Kidney (tissue), 14 donors: ENCODE measurements around the gene HSP90AB1. TPM values are rescaled to one million over a fixed set of nuclear protein-coding genes. Genes with fewer than 3 reads are reported as not detected.

Experiments used
- DNase-seq, 5 donors: peaks; one replicate each; pipeline ENCODE4 v3.0.0-alpha.2; 2013 to 2020
- FAIRE-seq: peaks from 2 replicates; lab custom pipeline; 2012; peaks lifted over from hg19 to GRCh38; lab: Jason Lieb, UNC
- H3K27ac ChIP-seq, 2 donors: one replicate each; pipeline ENCODE4 v1.7.0; 2013; ENCODE audit warnings: low read depth in 2 of 2, low read length in 2 of 2, inconsistent platforms in 1 of 2
- H3K27me3 ChIP-seq: one replicate; pipeline ENCODE4 v1.7.1; 2013; ENCODE audit warnings: low read length, inconsistent platforms; ENCODE audit not compliant: control insufficient read depth, insufficient read depth
- H3K36me3 ChIP-seq, 3 donors: one replicate each; pipeline versions ENCODE4 v1.7.0 to v1.7.1; 2013; ENCODE audit warnings: low read length in 3 of 3, control low read depth in 1 of 3, inconsistent platforms in 1 of 3; ENCODE audit not compliant: insufficient read depth in 3 of 3, control insufficient read depth in 2 of 3
- H3K4me1 ChIP-seq, 3 donors: one replicate each; pipeline versions ENCODE4 v1.7.0 to v1.7.1; 2013; ENCODE audit warnings: low read length in 3 of 3, inconsistent platforms in 1 of 3, low read depth in 1 of 3; ENCODE audit not compliant: control insufficient read depth in 2 of 3, insufficient read depth in 2 of 3
- H3K4me3 ChIP-seq, 3 donors: one replicate each; pipeline versions ENCODE4 v1.7.0 to v1.8.1; 2013; ENCODE audit warnings: low read length in 3 of 3, control low read depth in 1 of 3, inconsistent platforms in 1 of 3
- H3K9ac ChIP-seq, 3 donors: one replicate each; pipeline versions ENCODE4 v1.7.0 to v1.7.1; 2013; ENCODE audit warnings: low read length in 3 of 3, control low read depth in 1 of 3, inconsistent platforms in 1 of 3
- H3K9me3 ChIP-seq, 3 donors: one replicate each; pipeline versions ENCODE4 v1.7.0 to v1.7.1; 2013; ENCODE audit warnings: low read length in 3 of 3, control low read depth in 1 of 3, inconsistent platforms in 1 of 3; ENCODE audit not compliant: control insufficient read depth in 2 of 3, insufficient read depth in 1 of 3
- CTCF ChIP-seq: IDR thresholded peaks from 3 replicates; pipeline ENCODE4 v1.5.1; 2012; ENCODE audit warnings: mild to moderate bottlenecking, moderate library complexity, borderline replicate concordance; ENCODE audit not compliant: insufficient read depth; ENCODE audit errors: extremely low read depth
- intact Hi-C: fragments of 100-400 bp; cut with DNase I; formaldehyde crosslinking; loops from one replicate; pipeline ENCODE4 v1.11.1; 2022
- polyA plus RNA-seq: library from polyadenylated mRNA; stranded (reverse); fragments of 350-450 nt; fragmentation: Illumina TruSeq; extraction: RNeasy Lipid Tissue Mini Kit (QIAGEN cat#74804); gene quantifications from one replicate; pipeline ENCODE4 v1.2.3, GENCODE V29; 2014; ENCODE audit warnings: low read depth, low replicate concordance; ENCODE audit not compliant: insufficient read depth
- total RNA-seq: library from RNA; stranded (reverse); fragmentation: NEBNext Ultra II Directional; extraction: Animal tissue kit (Norgen Biotek cat#: 25700); gene quantifications from one replicate; pipeline ENCODE4 v1.2.1, GENCODE V29; 2021
- donor health status: control.
- donor health status: control.
- donor health status: control.
- donor health status: control.
- donor health status: control.
- donor health status: DM: yes; HTN: yes; CAD: no.
- donor health status: Normal renal cell carcinoma (clear cell type).

Gene HSP90AB1
- total and polyA plus RNA-seq, 2 donors from 2014 or later = 499 to 551 TPM

- no peak overlapping the region for H3K4me3 ChIP-seq
- H3K4me1 ChIP-seq = peaks cover 0 to 28% (median 27%) of the 10 kb centered on the region in 3 donors
- peak overlapping the region in 1 of 3 donors; percentile 38 for H3K9ac ChIP-seq
- DNase-seq = peak; percentile 81 to 93 (median 83)
- intact Hi-C loops = no loop called here
- TF ChIP-seq CTCF = peak; percentile 60
- H3K36me3 ChIP-seq = peaks cover 0 to 5% (median 0%) of the 10 kb centered on the region in 3 donors
- peak overlapping the region; percentile 26 to 53 for H3K27ac ChIP-seq
- H3K9me3 ChIP-seq = no peaks in the 10 kb centered on the region
- H3K27me3 ChIP-seq = no peaks in the 10 kb centered on the region
- FAIRE-seq = no peak
Observed at GRCh38 chr6:44234101-44235025, 12.5 kb upstream of the HSP90AB1 start.

GRCh38 chr6:44235269-44235668 lies 11.6 kb upstream of the HSP90AB1 start:
- H3K9ac ChIP-seq = peak overlapping the region in 1 of 3 donors; percentile 38
- H3K36me3 ChIP-seq = peaks cover 0 to 5% (median 0%) of the 10 kb centered on the region in 3 donors
- intact Hi-C loops = no loop called here

GRCh38 chr6:44235891-44236516 lies 10.9 kb upstream of the HSP90AB1 start:
- Histone ChIP-seq H3K36me3 (peaks cover 0 to 3% (median 0%) of the 10 kb centered on the region in 3 donors), H3K4me1 (peaks cover 0 to 27% (median 26%) of the 10 kb centered on the region in 3 donors), H3K9ac (no peak overlapping the region), H3K27ac (no peak overlapping the region), H3K9me3 (no peaks in the 10 kb centered on the region), H3K27me3 (no peaks in the 10 kb centered on the region), H3K4me3 (no peak overlapping the region)
- FAIRE-seq = no peak
- no peak for TF ChIP-seq CTCF
- intact Hi-C loops = no loop called here
- peak in 1 of 5 donors; percentile 35 for DNase-seq

More at GRCh38 chr6:44235269-44235668, 11.6 kb upstream of the HSP90AB1 start:
- no peak overlapping the region for H3K4me3 ChIP-seq
- DNase-seq (no peak), FAIRE-seq (no peak)
- H3K27ac ChIP-seq = peak overlapping the region in 1 of 2 donors; percentile 26
- TF ChIP-seq CTCF = no peak
- peaks cover 0 to 28% (median 27%) of the 10 kb centered on the region in 3 donors for H3K4me1 ChIP-seq
- no peaks in the 10 kb centered on the region for H3K27me3 ChIP-seq
- H3K9me3 ChIP-seq = no peaks in the 10 kb centered on the region
